ENCODE results near the gene RAMP1. TPM values are rescaled to one million over a fixed set of nuclear protein-coding genes. Genes with fewer than 3 reads are reported as not detected.
A peak's percentile ranks its signal among the peaks of the same experiment; 100 is the strongest.

Gene RAMP1
- total and polyA plus RNA-seq, 4 donors = 3.1 to 129 (median 23.5) TPM

DNA sequence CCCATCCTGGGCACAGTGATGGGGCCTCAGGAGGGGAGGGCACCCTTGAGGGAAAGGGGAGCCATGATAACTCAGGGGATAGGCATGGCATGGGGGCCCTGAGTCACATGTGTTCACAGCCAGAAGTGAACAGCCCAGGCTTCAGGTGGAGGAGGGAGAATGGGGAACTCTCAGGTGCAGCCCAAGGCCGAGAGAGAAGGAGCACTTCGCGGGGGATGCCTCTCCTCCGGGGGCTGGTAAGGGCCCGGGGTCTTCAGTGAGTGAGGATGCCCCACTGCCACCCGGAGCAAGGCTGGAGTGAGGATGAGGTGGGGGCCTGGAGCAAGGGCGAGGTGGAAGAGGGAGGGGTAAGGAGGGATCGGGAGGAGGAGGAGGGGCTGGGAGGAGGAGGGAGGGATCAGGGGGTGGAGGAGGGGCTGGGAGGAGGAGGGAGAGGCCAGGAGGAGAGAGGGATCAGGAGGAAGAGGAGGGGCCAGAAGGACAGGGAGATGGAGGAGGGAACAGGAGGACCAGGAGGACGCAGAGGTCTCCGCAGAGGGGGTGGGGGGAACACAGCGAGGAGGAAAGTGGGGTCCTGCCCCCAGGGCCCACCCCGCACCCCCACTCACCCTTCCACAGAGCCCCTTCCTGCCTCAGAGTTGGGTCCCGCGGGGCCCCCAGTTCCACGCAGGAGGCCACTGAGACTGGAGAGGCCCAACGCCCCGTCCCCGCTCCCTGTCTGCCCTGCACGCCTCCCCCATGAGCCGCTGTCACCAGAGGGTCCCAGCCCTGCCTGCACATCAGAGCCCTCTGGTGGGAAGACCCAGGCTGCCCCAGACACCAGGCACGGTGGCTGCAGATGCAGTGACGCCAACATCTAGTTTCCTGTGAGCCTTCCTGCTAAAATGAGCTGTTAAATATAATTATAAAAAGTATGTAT lies 42.8 kb downstream of the RAMP1 start:
- no peaks in the 10 kb centered on the region for H3K27me3 ChIP-seq (ENCODE audit: control insufficient read depth in 4 of 4, insufficient read depth in 4 of 4, low read length in 3 of 4)
- TF ChIP-seq, protein P1, sequence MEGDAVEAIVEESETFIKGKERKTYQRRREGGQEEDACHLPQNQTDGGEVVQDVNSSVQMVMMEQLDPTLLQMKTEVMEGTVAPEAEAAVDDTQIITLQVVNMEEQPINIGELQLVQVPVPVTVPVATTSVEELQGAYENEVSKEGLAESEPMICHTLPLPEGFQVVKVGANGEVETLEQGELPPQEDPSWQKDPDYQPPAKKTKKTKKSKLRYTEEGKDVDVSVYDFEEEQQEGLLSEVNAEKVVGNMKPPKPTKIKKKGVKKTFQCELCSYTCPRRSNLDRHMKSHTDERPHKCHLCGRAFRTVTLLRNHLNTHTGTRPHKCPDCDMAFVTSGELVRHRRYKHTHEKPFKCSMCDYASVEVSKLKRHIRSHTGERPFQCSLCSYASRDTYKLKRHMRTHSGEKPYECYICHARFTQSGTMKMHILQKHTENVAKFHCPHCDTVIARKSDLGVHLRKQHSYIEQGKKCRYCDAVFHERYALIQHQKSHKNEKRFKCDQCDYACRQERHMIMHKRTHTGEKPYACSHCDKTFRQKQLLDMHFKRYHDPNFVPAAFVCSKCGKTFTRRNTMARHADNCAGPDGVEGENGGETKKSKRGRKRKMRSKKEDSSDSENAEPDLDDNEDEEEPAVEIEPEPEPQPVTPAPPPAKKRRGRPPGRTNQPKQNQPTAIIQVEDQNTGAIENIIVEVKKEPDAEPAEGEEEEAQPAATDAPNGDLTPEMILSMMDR (IDR thresholded peaks at IDR 0.05; ENCODE audit: low read depth, low read length, missing input control) = no peak
- TF ChIP-seq HNF4A (conservative IDR thresholded peaks at IDR 0.05) (no peak), NR2F2 (IDR thresholded peaks at IDR 0.05) (no peak), TAF1 (conservative IDR thresholded peaks at IDR 0.05) (no peak), FOXA1 (IDR thresholded peaks at IDR 0.05) (no peak), RXRA (IDR thresholded peaks at IDR 0.05) (no peak), JUND (IDR thresholded peaks at IDR 0.05) (no peak), YY1 (IDR thresholded peaks at IDR 0.05) (no peak), EGR1 (IDR thresholded peaks at IDR 0.05; ENCODE audit: low read depth in 2 of 2) (no peak), RAD21 (IDR thresholded peaks at IDR 0.05) (no peak), GABPA (IDR thresholded peaks at IDR 0.05 in 1 of 2, conservative IDR thresholded peaks at IDR 0.05 in 1 of 2) (no peak), FOXA2 (IDR thresholded peaks at IDR 0.05) (no peak)
- TF ChIP-seq, protein P2, sequence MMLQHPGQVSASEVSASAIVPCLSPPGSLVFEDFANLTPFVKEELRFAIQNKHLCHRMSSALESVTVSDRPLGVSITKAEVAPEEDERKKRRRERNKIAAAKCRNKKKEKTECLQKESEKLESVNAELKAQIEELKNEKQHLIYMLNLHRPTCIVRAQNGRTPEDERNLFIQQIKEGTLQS (IDR thresholded peaks at IDR 0.05) = no peak
- TF ChIP-seq, protein P3, sequence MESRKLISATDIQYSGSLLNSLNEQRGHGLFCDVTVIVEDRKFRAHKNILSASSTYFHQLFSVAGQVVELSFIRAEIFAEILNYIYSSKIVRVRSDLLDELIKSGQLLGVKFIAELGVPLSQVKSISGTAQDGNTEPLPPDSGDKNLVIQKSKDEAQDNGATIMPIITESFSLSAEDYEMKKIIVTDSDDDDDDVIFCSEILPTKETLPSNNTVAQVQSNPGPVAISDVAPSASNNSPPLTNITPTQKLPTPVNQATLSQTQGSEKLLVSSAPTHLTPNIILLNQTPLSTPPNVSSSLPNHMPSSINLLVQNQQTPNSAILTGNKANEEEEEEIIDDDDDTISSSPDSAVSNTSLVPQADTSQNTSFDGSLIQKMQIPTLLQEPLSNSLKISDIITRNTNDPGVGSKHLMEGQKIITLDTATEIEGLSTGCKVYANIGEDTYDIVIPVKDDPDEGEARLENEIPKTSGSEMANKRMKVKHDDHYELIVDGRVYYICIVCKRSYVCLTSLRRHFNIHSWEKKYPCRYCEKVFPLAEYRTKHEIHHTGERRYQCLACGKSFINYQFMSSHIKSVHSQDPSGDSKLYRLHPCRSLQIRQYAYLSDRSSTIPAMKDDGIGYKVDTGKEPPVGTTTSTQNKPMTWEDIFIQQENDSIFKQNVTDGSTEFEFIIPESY (IDR thresholded peaks at IDR 0.05) = no peak
- TF ChIP-seq, protein P4, sequence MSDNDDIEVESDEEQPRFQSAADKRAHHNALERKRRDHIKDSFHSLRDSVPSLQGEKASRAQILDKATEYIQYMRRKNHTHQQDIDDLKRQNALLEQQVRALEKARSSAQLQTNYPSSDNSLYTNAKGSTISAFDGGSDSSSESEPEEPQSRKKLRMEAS (IDR thresholded peaks at IDR 0.05) = no peak
- no peaks in the 10 kb centered on the region for H3K36me3 ChIP-seq (ENCODE audit: control insufficient read depth in 4 of 4, insufficient read depth in 3 of 4, low read depth in 1 of 4, low read length in 3 of 4)
- no peak overlapping the region for H3K27ac ChIP-seq (ENCODE audit: low read depth in 1 of 2, low read length in 2 of 2)
- peaks cover 0 to 10% (median 2%) of the 10 kb centered on the region in 4 donors for H3K4me1 ChIP-seq (ENCODE audit: control insufficient read depth in 4 of 4, insufficient read depth in 4 of 4, low read length in 3 of 4)
- DNase-seq (ENCODE audit: low spot score) = no peak
- no peaks in the 10 kb centered on the region for H3K9me3 ChIP-seq (ENCODE audit: control insufficient read depth in 4 of 4, low read length in 3 of 4)
- WGBS = 84% methylated on average over 22 of the region's 22 CpGs
- no peak overlapping the region for H3K4me3 ChIP-seq (ENCODE audit: low read depth in 1 of 3, low read length in 3 of 3)
- H3K9ac ChIP-seq (ENCODE audit: low read depth in 1 of 2, low read length in 2 of 2) = no peak overlapping the region

DNA sequence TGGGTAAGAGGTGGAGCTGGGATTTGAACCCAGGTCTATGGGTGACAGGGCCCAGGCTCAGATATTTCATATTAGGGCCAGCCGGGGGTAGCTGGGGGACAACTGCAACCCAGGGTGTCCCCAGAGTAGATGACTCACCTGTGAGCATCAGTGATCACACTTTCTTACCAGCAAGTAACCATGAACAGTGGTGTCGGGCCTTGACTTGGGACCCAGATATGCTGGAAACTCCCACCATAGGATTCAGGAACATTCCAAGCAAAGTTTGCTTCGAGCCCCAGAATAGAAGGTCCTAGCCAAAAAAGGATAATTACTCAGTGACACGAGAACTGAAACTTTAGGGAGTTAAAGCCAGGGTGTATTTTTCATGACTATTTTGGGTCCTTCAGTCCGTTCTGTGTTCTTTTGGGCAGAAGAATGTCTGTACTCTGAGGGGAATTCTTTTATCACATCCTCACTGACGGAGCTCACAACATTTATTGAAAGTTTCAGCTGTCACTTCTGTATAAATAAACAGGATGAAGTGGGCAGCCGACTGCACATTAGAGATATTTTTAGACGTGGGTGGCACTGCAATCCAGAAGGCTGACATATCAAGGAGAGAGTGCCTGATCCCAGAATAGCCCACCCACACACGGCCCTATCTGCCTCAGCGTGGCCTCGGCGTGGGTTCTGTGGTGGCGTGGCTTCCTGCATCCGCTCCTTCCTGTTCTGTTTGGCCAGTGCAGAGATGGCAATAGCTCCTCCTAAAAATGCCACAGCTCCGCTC lies 45.6 kb downstream of the RAMP1 start:
- no peaks in the 10 kb centered on the region for H3K4me1 ChIP-seq (ENCODE audit: control insufficient read depth in 4 of 4, insufficient read depth in 4 of 4, low read length in 3 of 4)
- WGBS = 66% methylated on average over 15 of the region's 15 CpGs
- H3K4me3 ChIP-seq (ENCODE audit: low read depth in 1 of 3, low read length in 3 of 3) = no peak overlapping the region
- H3K36me3 ChIP-seq (ENCODE audit: control insufficient read depth in 4 of 4, insufficient read depth in 3 of 4, low read depth in 1 of 4, low read length in 3 of 4) = no peaks in the 10 kb centered on the region
- no peaks in the 10 kb centered on the region for H3K9me3 ChIP-seq (ENCODE audit: control insufficient read depth in 4 of 4, low read length in 3 of 4)
- no peak overlapping the region for H3K9ac ChIP-seq (ENCODE audit: low read depth in 1 of 2, low read length in 2 of 2)
- DNase-seq (ENCODE audit: low spot score) = no peak
- TF ChIP-seq NR2F2 (IDR thresholded peaks at IDR 0.05) = peak; percentile 57
- TF ChIP-seq SP1 (IDR thresholded peaks at IDR 0.05) = peak; percentile 53
- TF ChIP-seq, protein P2 (IDR thresholded peaks at IDR 0.05) = no peak
- no peaks in the 10 kb centered on the region for H3K27me3 ChIP-seq (ENCODE audit: control insufficient read depth in 4 of 4, insufficient read depth in 4 of 4, low read length in 3 of 4)
- peak overlapping the region in 1 of 2 donors; percentile 39 for H3K27ac ChIP-seq (ENCODE audit: low read depth in 1 of 2, low read length in 2 of 2)

Measured in liver (tissue), 9 donors.